HG03460 (cell line): ENCODE data around the gene SERPINB2.
"Not testable (repeated sequence)": the region's sequence is repeated elsewhere in the genome, so short reads cannot be mapped to it uniquely, and the experiment has no call there.

ENCODE experiments used
- ATAC-seq: cut with Tn5 transposase; IDR thresholded peaks from one replicate; pipeline ENCODE4 v1.9.1; 2021; ENCODE audit not compliant: unreplicated experiment

Gene SERPINB2

DNA sequence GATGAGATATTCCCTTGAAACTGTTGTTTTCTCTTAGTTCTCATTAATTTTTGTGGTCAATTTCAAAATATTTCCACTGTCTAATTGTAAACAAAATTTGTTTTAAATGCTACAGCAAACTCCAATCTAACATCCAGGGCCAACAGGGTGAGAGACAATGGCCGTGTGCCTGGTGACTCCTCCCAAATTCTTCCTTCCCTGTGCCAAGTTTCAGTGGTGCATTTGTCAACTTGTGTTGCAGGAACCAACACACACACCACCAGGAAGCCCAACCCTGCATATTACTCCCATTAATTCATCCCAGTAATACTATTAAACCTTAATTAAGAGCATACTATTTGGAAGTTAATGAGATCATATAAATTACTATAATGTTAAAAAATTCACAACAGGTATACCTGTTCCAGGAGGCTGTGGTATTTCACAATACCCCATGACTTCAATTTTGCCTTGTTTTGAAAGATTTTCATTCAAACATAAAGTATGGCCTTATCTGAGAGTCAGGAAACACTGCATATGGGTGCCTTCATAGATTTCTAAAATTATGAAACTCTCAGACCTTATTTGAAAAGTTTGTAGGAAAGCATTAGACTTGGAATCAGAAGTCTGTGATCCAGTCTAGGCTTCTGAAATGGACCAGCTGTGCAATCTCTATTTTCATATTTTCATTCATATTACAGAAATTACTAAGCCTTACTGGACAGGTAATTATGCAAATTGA lies 1.1 kb downstream of the SERPINB2 start:
- no peak for ATAC-seq

DNA sequence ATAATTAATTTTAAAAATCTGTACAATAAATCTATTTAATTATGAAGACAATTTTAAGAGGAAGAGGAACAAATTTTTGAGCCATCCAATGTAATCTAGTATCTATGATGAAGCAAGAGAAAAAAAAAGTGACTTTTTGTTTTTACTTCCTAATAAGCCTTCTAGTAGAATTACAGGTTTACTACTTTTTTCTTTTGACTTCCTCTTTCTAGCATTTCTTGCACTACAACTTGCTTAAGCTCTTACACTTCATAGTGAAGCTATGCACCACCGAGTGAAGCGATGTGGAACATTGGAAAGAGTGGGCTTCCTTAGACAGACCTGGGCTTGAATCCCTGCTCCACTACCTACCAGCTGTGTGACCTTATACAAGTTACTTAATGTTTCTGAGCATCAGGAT lies 2.1 kb downstream of the SERPINB2 start:
- ATAC-seq = no peak

DNA sequence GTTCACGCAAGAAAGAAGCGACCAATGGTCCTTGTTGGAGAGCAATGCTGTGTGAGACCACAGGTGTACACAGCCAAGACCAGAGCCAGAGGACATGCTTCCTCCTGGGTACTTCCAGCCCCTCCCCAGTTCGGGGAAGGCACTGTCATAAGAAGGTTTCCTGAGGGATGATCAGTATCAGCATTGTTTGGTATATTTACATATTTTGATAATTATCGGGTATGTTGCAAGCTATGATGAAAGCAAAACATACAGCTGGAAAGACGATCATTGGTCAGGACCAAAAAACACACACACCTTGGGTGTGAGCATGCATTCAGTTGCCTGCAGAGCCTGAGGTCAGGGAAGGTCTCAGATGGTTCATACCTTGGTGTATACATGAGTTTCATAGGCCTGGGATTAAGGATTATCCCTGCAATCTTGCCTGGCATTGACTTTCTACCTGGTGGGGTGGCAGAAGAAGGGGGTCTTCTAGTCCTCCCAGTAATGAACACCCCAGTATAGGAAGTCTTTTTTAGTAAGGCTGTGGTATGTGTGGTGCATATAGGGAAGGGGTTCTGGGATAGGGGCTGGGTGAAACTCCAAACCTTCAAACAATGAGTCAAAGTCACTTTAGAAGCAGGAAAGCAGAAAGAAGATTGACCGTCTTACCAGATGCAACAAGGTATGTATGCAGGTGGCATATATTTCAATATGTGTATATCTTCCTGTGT lies 2.9 kb downstream of the SERPINB2 start:
- ATAC-seq = no peak

DNA sequence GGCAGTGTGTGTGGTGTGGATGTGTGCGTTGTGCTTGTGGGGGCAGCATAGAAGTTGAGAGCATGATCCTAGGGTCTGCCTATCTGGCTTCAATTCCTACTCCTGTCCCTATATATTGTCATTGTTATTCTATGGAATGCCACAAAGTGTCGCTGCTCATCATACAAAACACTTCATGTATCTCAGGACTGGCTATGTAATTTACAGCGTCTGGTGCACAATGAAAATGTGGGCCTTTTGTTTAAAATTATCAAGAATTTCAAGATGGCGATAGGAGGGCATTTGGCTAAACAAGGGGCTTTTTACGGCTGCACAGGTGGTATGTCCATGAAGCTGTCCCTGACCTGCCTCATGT lies 3.4 kb downstream of the SERPINB2 start:
- ATAC-seq = no peak

DNA sequence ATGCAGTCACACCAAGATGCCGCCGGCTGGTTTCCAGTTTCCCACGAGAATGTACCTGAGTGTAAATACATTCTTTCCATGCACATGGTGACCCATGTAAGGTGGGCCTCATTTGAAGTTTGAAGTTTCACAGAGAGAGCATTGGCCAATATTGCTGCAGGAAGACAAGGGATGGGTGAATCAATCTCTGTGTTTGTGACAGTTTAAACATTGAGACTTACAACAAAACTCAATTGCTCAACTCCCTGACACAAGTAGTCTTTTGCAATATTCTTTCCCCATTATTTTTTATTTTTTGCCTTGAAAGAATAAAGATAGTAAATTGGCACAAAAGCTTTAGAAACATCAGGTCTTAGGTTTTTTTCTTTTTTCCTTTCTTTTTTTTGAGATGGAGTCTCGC lies 5.1 kb downstream of the SERPINB2 start:
- ATAC-seq = no peak

DNA sequence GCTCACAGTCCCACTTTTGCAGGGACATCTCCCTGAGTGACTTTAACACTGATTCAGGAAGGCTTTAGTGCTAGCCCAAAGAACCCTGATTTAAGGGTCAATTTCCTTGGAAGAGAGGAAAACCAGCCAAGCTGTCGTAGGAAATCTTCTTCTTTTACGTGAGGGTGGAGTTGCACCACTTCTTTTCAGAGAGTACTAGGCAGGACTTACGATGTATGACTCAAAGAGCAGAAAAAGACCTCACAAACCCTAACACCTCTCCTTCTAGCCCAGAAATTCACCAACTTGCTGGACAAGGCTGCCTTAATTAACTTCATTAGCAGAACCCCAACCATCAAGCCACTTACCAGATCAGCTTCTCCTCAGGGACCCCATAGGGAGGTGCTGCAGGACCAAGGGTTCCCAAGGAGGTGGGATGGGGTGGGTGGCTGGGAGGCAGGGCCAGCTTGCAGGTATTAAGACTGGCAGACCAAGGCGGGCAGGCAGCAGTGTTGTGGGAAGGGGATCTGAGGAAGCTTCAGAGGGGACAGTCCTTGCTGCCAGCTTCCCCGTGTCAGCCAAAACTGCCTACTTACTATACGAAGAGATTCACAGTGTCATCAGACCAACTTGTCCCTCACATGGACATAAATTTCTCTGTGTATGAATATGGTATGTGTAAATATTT lies 6.7 kb downstream of the SERPINB2 start:
- no peak for ATAC-seq

DNA sequence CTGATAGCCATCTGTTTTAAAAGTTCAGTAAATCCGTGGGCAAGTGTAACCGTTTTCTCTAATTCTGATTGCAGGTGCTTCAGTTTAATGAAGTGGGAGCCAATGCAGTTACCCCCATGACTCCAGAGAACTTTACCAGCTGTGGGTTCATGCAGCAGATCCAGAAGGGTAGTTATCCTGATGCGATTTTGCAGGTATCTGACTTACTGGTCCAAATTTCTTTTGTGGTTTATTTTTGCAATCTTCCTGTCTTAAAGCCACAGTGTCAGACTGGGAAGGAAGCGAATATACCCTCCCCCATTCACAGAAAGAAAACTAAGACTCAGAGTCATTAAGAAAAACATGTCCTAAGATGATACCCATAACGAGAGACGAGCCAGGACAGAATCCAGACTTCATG lies 7.7 kb downstream of the SERPINB2 start:
- no peak for ATAC-seq

DNA sequence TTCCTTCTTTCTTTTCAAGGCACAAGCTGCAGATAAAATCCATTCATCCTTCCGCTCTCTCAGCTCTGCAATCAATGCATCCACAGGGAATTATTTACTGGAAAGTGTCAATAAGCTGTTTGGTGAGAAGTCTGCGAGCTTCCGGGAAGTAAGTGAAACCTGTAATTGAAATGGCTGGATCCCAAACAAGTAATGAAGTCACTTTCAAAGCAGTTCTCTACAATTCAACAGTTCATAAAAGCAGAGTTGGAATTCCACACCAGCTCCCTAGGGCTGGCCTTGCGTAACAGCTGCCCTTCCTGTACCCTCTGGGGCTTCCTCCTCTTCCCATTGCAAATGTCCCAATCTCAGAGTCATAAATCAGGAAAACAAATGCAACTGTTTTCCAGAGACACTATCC lies 9.6 kb downstream of the SERPINB2 start:
- ATAC-seq = no peak

DNA sequence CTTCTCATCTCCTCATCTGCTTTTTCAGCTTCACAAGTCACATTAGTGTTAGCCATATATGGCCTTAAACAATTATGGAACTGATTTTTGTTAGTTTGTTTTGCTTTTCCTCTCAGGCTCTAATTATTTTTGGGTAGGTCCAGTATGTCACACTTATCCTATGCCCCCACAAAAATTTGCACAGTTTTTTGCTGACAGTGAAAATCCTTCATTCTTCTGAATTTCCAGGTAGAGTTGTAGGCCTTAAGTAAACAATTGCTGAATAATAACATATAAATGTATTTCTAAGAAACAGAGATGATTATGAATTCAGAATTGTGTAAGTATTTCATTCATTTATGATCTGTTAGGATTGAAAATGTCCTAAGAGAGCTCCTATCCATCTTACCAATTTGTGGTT lies 11.7 kb downstream of the SERPINB2 start:
- no peak for ATAC-seq

DNA sequence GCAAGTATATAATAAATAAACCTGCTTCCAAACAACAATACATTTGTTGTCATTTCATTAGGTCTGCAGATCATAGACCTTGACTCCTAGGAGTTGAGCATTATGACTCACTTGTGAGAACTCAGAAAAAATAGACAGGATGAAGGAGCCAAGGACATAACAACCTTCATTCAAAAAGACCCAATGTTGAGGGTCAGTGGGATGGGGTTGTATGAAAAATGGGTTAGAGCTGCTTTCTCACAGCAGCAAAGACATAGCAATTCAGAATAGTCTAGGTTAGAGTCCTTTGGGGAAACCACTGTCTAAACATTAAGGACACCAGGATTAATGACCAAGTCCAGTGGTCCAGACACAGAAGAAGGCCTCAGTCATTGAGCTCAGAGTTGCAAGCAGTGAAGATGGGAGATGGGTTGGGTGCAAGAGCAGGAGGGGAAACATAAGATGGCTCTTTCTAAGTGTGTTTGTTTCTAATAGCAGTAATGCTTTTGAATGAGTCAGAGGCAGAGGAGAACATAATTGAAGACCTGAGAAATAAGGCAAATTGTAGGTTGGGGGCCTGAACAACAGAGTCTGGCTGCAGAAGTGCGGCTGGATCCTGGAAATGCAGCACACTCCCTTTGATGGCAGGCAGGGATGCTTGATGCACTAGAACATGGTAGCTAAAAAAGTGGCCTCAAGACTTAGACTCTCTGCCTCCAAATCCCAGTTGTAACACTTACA lies 16.5 kb downstream of the SERPINB2 start:
- ATAC-seq = no peak

DNA sequence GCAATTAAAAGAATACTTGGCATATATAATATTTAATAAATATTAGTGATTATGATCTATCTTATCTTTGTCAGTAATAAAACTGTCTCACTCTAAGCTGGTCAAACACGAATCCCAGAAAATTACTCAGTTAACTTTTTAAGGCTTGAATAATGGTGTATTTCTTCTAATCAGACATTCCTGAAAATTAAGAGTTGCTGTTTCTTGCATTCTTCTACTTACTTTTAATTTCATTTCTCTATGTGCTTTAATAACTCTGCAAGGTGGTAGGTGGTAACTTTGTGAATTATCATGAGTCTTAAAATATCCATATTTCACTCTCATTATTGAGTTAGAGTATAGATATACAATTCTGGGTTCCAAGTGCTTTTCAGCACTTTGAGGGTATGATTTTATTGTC lies 17.2 kb downstream of the SERPINB2 start:
- no peak for ATAC-seq

DNA sequence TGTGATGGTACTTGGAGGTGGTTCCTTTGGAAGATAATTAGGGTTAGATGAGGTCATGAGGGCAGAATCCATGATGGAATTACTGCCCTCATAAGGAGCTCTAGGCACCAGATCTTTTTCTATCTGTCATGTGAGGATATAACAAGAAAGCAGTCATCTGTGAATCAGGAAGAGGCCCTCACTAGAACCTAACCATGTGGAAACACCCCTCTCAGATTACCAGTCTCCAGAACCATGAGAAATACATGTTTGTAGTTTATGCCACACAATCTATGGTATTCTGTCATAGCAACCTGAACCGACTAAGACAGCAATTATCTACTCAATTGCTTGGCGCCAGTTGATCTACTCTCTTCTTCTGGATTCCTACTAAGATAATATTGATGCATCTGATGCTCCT lies 17.9 kb downstream of the SERPINB2 start:
- ATAC-seq = no peak

DNA sequence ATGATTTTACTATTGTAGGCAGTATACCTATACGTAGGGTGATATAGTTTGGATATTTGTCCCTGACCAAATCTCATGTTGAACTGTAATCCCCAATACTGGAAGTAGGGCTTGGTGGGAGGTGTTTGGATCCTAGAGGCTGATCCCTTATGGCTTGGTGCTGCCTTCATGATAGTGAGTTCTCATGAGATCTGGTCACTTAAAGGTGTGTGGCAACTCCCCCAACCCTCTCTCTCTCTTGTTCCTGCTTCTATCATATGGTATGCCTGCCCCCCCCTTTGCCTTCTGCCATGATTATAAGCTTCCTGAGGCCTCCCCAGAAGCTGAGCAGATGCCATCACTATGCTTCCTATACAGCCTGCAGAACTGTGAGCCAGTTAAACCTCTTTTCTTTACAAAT lies 18.6 kb downstream of the SERPINB2 start:
- ATAC-seq = no peak

DNA sequence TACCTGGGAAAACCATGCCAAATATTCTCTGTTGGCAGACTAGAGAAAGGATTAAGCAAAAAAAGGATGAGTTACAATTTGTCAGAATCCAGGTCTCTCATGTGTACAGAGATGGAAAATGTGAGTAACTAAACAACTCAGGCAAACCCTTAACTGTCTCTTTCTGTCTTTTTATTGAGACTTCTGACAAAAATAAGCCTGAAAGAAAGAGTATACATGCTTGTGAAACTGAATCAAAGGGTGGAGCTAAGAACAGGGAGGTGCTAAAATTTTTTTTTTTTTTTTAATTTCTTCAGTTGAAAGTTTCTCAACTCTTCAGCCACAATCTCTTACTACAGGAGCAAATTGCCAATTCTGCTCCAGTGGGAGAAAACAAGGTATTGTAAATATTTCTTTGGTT lies 20.2 kb downstream of the SERPINB2 start, which contains the start of gene SERPINB10:
Gene SERPINB10, plus strand, starts transcription at position 295 of the 400 bp plus-strand sequence. CDS start 7,553 bp downstream, outside the sequence.
- ATAC-seq = peak; percentile 45

DNA sequence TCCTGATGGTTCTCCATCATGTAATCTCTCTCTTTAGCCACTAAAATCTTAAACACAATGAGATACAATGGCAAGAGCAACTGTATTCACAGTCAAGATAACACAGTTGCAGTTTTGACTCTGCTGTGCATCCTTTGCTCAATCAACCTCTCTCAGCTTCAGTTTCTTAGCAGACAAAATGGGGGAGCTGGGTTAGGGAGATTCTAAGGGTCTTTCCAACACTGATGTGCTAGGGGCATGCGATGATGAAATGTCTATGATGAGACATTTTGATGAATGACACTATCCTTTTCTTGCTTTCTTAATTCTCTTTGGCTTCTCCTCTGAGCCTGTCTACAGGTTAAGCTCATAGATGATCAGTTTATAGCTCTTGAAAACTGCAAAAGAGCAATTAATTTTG lies 21.4 kb downstream of the SERPINB2 start:
- ATAC-seq = no peak

DNA sequence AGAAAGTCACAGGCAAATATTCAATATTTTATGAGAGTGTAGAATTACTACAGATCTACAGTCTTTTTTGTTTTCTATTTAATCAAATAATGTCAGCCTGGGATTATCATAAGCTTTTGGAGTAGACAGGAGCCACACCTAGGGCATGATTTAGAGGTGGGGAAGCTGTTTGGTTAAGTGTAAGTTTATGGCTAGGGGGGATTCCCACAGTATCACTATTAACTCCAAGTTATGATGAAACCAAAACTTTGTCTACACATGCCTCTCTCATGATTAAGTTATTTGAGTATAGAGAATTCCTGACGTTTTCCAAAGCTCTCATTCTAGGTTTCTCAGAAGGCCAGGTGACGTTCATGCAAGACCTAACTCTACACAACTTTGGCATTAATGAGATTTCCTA lies 22.4 kb downstream of the SERPINB2 start:
- ATAC-seq = peak; percentile 78

DNA sequence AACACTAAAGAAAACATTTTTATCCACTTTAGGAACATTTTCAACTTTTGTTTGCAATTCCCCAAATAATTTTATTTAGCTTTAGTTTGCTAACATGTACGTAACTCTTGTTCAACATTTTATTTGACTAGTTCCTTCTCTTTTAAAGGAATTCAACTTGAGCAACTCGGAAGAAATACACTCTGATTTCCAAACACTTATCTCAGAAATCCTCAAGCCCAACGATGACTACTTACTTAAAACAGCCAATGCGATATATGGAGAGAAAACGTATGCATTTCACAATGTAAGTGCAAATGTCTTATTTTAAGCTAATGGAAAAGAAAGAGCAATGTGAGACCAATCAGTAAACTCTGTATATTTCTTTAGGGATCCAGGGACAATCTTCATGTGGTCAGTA lies 30.3 kb downstream of the SERPINB2 start:
- no peak for ATAC-seq

DNA sequence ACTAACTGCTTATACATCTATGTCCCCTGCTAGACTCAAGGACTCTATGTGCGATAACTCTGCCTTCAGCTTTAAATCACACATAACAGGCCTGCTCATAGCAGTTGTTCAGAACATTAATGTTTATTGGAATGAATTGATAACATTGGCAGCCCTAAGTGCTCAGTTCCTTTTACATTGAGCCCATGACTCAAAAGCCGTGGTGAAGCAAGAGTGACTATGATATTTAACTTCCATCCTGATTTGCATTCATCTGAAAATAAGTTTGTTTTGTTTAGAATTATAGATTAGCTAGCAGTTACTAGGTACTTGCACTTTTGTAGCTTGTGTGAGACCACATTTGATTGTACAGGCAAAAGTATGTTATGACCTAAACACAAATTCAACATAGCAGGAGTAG lies 34.5 kb downstream of the SERPINB2 start:
- no peak for ATAC-seq

DNA sequence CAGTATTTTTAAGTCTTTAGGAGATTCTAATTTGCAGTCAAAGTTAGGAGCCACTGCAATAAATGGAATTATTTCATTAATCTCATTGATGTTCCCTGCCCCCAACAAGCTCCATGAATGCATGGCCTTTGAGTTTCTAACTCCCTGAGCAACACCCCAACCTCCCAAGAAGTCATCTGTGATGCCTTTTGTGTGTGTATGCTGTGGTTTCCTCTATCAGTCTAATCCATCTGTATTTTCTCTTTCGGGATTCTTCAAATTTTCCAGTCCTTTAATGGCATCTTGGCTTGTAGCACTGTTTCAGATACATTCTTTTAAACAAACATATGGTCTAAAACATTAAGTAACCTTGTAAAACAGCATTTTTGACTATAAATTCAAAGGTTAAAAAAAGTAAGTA lies 37.0 kb downstream of the SERPINB2 start:
- no peak for ATAC-seq

DNA sequence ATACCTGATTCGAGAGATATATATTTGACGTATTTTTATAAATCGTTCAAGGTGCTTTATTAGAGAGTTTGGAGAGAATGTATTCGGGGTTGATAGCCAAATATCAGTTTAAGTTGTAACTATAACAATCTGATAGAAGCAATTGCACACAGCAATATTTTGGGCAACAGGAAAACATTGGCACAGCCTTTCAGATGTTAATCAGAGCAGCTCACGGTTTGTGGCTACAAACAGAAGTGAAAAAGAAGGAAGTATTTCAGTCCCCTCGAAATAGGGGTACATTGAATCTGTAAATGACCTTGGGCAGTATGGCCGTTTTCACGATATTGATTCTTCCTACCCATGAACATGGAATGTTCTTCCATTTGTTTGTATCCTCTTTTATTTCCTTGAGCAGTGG lies 40.8 kb downstream of the SERPINB2 start:
- ATAC-seq = no peak

DNA sequence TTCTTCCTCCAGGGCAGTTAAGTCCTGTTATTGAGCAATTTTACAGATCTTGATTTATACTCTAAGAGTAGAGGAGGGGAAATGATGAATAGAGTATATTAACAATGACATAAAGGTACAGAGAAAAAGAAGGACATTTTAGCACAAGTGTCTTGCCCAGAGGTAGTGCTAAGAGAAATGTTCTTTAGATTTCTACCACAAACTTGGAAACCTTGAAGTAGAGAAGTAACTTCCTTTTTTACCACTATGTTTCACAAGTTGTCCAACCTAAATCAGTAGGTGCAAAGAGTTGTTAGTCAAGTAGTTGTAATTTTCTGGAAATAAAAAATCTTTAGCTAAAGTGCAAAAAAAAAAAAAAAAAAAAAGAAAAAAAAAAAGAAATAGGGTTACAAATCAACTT lies 41.9 kb downstream of the SERPINB2 start:
- ATAC-seq = not testable (repeated sequence)
